ENCODE measurements around the gene IER2.

DNA sequence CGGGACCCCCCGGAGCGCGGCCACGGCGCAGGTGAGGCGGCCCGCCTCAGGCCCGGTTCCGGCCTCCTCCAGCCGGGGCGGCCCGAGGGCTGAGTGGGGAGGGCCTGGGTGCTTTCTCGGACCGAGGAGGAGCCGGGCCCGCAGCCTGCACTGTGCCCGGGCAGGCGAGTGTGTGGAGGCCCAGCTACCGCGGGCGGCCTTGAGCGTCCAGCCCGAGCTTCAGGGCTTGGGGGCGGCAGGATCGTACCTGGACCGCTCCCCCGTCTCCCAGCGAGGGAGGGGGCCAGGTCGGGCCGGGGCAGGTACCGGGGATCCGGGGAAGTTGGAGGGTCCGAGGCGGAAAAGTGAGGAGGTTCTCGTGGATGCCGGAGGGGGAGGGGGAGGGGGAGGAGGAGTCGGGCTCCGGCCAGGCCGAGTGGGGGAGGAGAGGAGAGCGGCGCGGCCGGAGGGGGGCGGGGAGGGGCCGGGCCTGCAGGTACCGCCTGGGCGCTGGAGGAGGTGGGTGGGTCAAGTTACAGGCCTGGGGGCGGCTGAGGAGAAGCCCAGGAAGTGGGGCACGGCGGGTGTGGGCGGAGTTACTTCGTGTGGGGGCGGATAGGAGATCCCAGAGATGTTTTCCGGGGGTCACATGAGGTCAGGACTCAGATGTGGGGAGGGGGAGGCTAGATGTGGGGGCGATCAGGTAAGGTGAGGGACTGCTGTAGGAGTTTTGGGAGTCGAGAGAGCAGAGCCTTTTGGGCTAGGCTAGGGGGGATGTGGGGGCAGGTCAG, 31.6 kb upstream of the IER2 start:
- TF ChIP-seq POLR2A (IDR thresholded peaks at IDR 0.05) (no peak), CTCF (IDR thresholded peaks at IDR 0.05 in 8 of 11, conservative IDR thresholded peaks at IDR 0.05 in 3 of 11) (no peak)

All from spleen (tissue), 7 donors.